ENCODE results near the gene C3.

DNA sequence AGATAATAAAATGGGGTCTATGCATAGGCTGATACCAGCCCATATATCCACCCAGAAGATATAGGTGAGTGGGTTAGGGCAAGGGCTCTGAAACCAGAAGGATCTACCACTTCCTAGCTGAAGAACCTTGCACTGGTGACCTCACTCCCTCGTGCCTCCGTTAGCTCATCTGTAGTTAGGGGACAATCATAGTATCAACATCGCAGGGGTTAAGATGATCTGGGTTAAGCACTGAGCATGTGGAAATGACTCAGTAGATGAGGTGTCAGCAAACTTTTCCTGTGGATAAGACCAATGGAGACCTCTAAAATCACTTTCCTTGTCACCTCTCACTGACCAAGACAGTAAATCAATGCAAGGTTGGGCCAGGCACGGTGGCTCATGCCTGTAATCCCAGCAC is 81.0 kb downstream of the C3 start:
- no peak for TF ChIP-seq GATA2 (IDR thresholded peaks at IDR 0.05; ENCODE audit: low read depth, low read length)
- no peak for TF ChIP-seq GATA3 (IDR thresholded peaks at IDR 0.05; ENCODE audit: low read depth, low read length)

Data from SH-SY5Y (cell line).